MM.1S (cell line): Measurements from ENCODE around the gene DAG1.

Experiments
- DNase-seq: peaks from one replicate; pipeline ENCODE4 v3.0.0-alpha.2; 2015
- H2AFZ ChIP-seq: fragments of 300-600 bp; sonication (generic); 2 replicates; pipeline ENCODE4 v1.6.0; 2016; ENCODE audit warnings: antibody characterized with exemption, low read length
- H3F3A ChIP-seq: fragments of 300-600 bp; sonication (generic); 2 replicates; pipeline ENCODE4 v1.6.1; 2016; ENCODE audit warnings: mild to moderate bottlenecking, antibody characterized with exemption, low read length, moderate library complexity, mixed read lengths; ENCODE audit not compliant: insufficient read depth
- H3K27ac ChIP-seq: fragments of 300-600 bp; sonication (generic); 2 replicates; pipeline ENCODE4 v1.5.1; 2016; ENCODE audit warnings: mild to moderate bottlenecking, low read length
- H3K27me3 ChIP-seq: fragments of 300-600 bp; sonication (generic); replicated peaks from 2 replicates; pipeline ENCODE4 v1.6.0; 2016; ENCODE audit warnings: low read length; ENCODE audit not compliant: insufficient read depth
- H3K36me3 ChIP-seq: fragments of 300-600 bp; sonication (generic); replicated peaks from 2 replicates; pipeline ENCODE4 v1.6.1; 2016; ENCODE audit warnings: mild to moderate bottlenecking, low read length, mixed read lengths; ENCODE audit not compliant: insufficient read depth
- H3K4me1 ChIP-seq: fragments of 300-600 bp; sonication (generic); 2 replicates; pipeline ENCODE4 v1.6.1; 2016; ENCODE audit warnings: low read length, mixed read lengths
- H3K4me2 ChIP-seq: fragments of 300-600 bp; sonication (generic); 2 replicates; pipeline ENCODE4 v1.6.0; 2016; ENCODE audit warnings: low read depth, low read length
- H3K4me3 ChIP-seq: fragments of 300-600 bp; sonication (generic); 2 replicates; pipeline ENCODE4 v1.5.1; 2016; ENCODE audit warnings: low read length, mixed read lengths
- H3K79me2 ChIP-seq: fragments of 300-600 bp; sonication (generic); 2 replicates; pipeline ENCODE4 v1.6.1; 2016; ENCODE audit warnings: mixed run types, low read length, mixed read lengths
- H3K9ac ChIP-seq: fragments of 300-600 bp; sonication (generic); 2 replicates; pipeline ENCODE4 v1.6.1; 2016; ENCODE audit warnings: low read length, mixed read lengths
- H3K9me2 ChIP-seq: fragments of 300-600 bp; sonication (generic); replicated peaks from 2 replicates; pipeline ENCODE4 v1.6.1; 2016; ENCODE audit warnings: mild to moderate bottlenecking, low read length, mixed read lengths; ENCODE audit not compliant: insufficient read depth
- H3K9me3 ChIP-seq: fragments of 300-600 bp; sonication (generic); replicated peaks from 2 replicates; pipeline ENCODE4 v1.6.1; 2016; ENCODE audit warnings: mild to moderate bottlenecking, low read length, mixed read lengths; ENCODE audit not compliant: insufficient read depth
- H4K20me1 ChIP-seq: fragments of 300-600 bp; sonication (generic); 2 replicates; pipeline ENCODE4 v1.6.1; 2016; ENCODE audit warnings: mild to moderate bottlenecking, low read length, moderate library complexity, mixed read lengths; ENCODE audit not compliant: insufficient read depth
- EZH2 ChIP-seq: fragments of 300-600 bp; sonication (generic); optimal IDR thresholded peaks from 2 replicates; pipeline ENCODE3; 2017; ENCODE audit warnings: low read depth, mild to moderate bottlenecking, antibody characterized with exemption, low read length, mixed read lengths
- EZH2phosphoT487 ChIP-seq: fragments of 300-600 bp; sonication (generic); IDR thresholded peaks from 2 replicates; pipeline ENCODE4 v1.6.1; 2018; ENCODE audit warnings: antibody characterized with exemption, low read length
- TF ChIP-seq, protein P1 (sequence below): fragments of 300-600 bp; sonication (generic); IDR thresholded peaks from 2 replicates; pipeline ENCODE4 v1.5.1; 2016; ENCODE audit warnings: antibody characterized with exemption, low read length, mixed read lengths

The DAG1 gene

GRCh38 chr3:49506906-49507305 is 36.8 kb downstream of the DAG1 start:
- H3K27me3 ChIP-seq: no peaks in the 10 kb centered on the region
- H3K27ac ChIP-seq: no peak overlapping the region
- H3K36me3 ChIP-seq: 0 out of 2 replicates have a peak, but pooled peaks cover 3% of the 10 kb centered on the region
- TF ChIP-seq EZH2phosphoT487: no peak
- TF ChIP-seq, protein P1, sequence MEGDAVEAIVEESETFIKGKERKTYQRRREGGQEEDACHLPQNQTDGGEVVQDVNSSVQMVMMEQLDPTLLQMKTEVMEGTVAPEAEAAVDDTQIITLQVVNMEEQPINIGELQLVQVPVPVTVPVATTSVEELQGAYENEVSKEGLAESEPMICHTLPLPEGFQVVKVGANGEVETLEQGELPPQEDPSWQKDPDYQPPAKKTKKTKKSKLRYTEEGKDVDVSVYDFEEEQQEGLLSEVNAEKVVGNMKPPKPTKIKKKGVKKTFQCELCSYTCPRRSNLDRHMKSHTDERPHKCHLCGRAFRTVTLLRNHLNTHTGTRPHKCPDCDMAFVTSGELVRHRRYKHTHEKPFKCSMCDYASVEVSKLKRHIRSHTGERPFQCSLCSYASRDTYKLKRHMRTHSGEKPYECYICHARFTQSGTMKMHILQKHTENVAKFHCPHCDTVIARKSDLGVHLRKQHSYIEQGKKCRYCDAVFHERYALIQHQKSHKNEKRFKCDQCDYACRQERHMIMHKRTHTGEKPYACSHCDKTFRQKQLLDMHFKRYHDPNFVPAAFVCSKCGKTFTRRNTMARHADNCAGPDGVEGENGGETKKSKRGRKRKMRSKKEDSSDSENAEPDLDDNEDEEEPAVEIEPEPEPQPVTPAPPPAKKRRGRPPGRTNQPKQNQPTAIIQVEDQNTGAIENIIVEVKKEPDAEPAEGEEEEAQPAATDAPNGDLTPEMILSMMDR: no peak
- TF ChIP-seq EZH2: no peak
- no peak overlapping the region for H3K4me3 ChIP-seq
- H3K4me1 ChIP-seq: no peaks in the 10 kb centered on the region
- no peaks in the 10 kb centered on the region for H3F3A ChIP-seq
- no peak overlapping the region for H3K4me2 ChIP-seq
- no peak for DNase-seq
- no peak overlapping the region for H3K9ac ChIP-seq
- no peak overlapping the region for H2AFZ ChIP-seq
- no peaks in the 10 kb centered on the region for H4K20me1 ChIP-seq
- no peaks in the 10 kb centered on the region for H3K9me2 ChIP-seq
- peaks cover 27% of the 10 kb centered on the region for H3K79me2 ChIP-seq
- no peaks in the 10 kb centered on the region for H3K9me3 ChIP-seq

- Histone ChIP-seq H3K36me3 (0 out of 2 replicates have a peak, but pooled peaks cover 3% of the 10 kb centered on the region), H3K9ac (no peak overlapping the region), H3K4me2 (no peak overlapping the region), H3K27ac (no peak overlapping the region), H3K27me3 (no peaks in the 10 kb centered on the region), H3K4me1 (no peaks in the 10 kb centered on the region), H3K9me2 (no peaks in the 10 kb centered on the region), H3F3A (no peaks in the 10 kb centered on the region), H3K79me2 (peaks cover 17% of the 10 kb centered on the region), H4K20me1 (no peaks in the 10 kb centered on the region), H3K9me3 (no peaks in the 10 kb centered on the region), H3K4me3 (no peak overlapping the region), H2AFZ (no peak overlapping the region)
- TF ChIP-seq EZH2: no peak
- TF ChIP-seq, protein P1: no peak
- TF ChIP-seq EZH2phosphoT487: no peak
- DNase-seq: no peak
These were observed 39.0 kb downstream of the DAG1 start for GRCh38 chr3:49509028-49509561.

GRCh38 chr3:49511639-49512038 is 41.6 kb downstream of the DAG1 start:
- no peaks in the 10 kb centered on the region for H3K4me1 ChIP-seq
- H2AFZ ChIP-seq: no peak overlapping the region
- H3K9ac ChIP-seq: no peak overlapping the region
- H3K27ac ChIP-seq: no peak overlapping the region
- no peaks in the 10 kb centered on the region for H3K27me3 ChIP-seq
- no peak overlapping the region for H3K4me3 ChIP-seq
- no peak overlapping the region for H3K4me2 ChIP-seq
- no peaks in the 10 kb centered on the region for H3F3A ChIP-seq
- no peaks in the 10 kb centered on the region for H3K9me3 ChIP-seq
- H3K36me3 ChIP-seq: 0 out of 2 replicates have a peak, but pooled peaks cover 3% of the 10 kb centered on the region
- TF ChIP-seq, protein P1: no peak
- TF ChIP-seq EZH2phosphoT487 (no peak), EZH2 (no peak)
- no peaks in the 10 kb centered on the region for H3K9me2 ChIP-seq
- DNase-seq: no peak
- 0 out of 2 replicates have a peak, but pooled peaks cover 3% of the 10 kb centered on the region for H3K79me2 ChIP-seq
- no peaks in the 10 kb centered on the region for H4K20me1 ChIP-seq
